Nephron progenitor cell (in vitro differentiated cells): ENCODE measurements around the gene ERICH2.

ENCODE experiments used
- DNase-seq: peaks from one replicate; pipeline ENCODE4 v3.0.0; 2021
- H3K27ac Mint-ChIP-seq: 2 replicates; pipeline ENCODE4 v1.8.0; 2021; ENCODE audit warnings: mild to moderate bottlenecking, moderate library complexity, mixed read lengths
- H3K27me3 Mint-ChIP-seq: 2 replicates; pipeline ENCODE4 v1.8.0; 2021; ENCODE audit warnings: mild to moderate bottlenecking, low read depth, mixed read lengths; ENCODE audit not compliant: poor library complexity
- H3K36me3 Mint-ChIP-seq: 2 replicates; pipeline ENCODE4 v1.8.0; 2021; ENCODE audit warnings: low read depth, mixed read lengths
- H3K4me1 Mint-ChIP-seq: 2 replicates; pipeline ENCODE4 v1.8.0; 2021; ENCODE audit warnings: mixed read lengths
- H3K4me3 Mint-ChIP-seq: 2 replicates; pipeline ENCODE4 v1.8.0; 2021; ENCODE audit warnings: mild to moderate bottlenecking, moderate library complexity, mixed read lengths
- H3K9me3 Mint-ChIP-seq: 2 replicates; pipeline ENCODE4 v1.8.0; 2021; ENCODE audit warnings: mild to moderate bottlenecking, moderate library complexity, mixed read lengths
- CTCF ChIP-seq: fragments of 200-600 bp; sonication (generic); IDR thresholded peaks from 2 replicates; pipeline ENCODE4 v1.5.0; 2021; ENCODE audit warnings: antibody characterized with exemption

The ERICH2 gene

GRCh38 chr2:170813611-170814532 is 43.7 kb downstream of the ERICH2 start:
- H3K27me3 Mint-ChIP-seq, result peaks cover 18% of the 10 kb centered on the region
- no peaks in the 10 kb centered on the region for H3K9me3 Mint-ChIP-seq
- H3K4me1 Mint-ChIP-seq, result peaks cover 58% of the 10 kb centered on the region
- H3K27ac Mint-ChIP-seq, result no peak overlapping the region
- DNase-seq, result peak; percentile 86
- no peak for TF ChIP-seq CTCF
- H3K36me3 Mint-ChIP-seq, result no peaks in the 10 kb centered on the region
- peak overlapping the region; percentile 88 for H3K4me3 Mint-ChIP-seq

- Mint-ChIP-seq H3K27me3 (peaks cover 18% of the 10 kb centered on the region), H3K36me3 (no peaks in the 10 kb centered on the region), H3K4me3 (peak overlapping the region; percentile 88), H3K27ac (no peak overlapping the region), H3K4me1 (peaks cover 59% of the 10 kb centered on the region), H3K9me3 (no peaks in the 10 kb centered on the region)
- peak; percentile 23 for DNase-seq
- TF ChIP-seq CTCF, result no peak
Observed at GRCh38 chr2:170814533-170815230, 44.5 kb downstream of the ERICH2 start.

GRCh38 chr2:170815311-170815710 is 45.1 kb downstream of the ERICH2 start:
- Mint-ChIP-seq H3K4me1 (peaks cover 63% of the 10 kb centered on the region), H3K27me3 (peaks cover 18% of the 10 kb centered on the region), H3K36me3 (no peaks in the 10 kb centered on the region), H3K4me3 (peak overlapping the region; percentile 88), H3K27ac (no peak overlapping the region), H3K9me3 (no peaks in the 10 kb centered on the region)
- no peak for TF ChIP-seq CTCF
- DNase-seq, result no peak

- Mint-ChIP-seq H3K9me3 (no peaks in the 10 kb centered on the region), H3K36me3 (no peaks in the 10 kb centered on the region), H3K27me3 (peaks cover 23% of the 10 kb centered on the region), H3K27ac (no peak overlapping the region), H3K4me1 (peaks cover 69% of the 10 kb centered on the region), H3K4me3 (peak overlapping the region; percentile 88)
- DNase-seq, result peak; percentile 89
- TF ChIP-seq CTCF, result peak; percentile 80
Observed at GRCh38 chr2:170815746-170816503, 45.7 kb downstream of the ERICH2 start.

GRCh38 chr2:170816504-170817092 is 46.4 kb downstream of the ERICH2 start, which contains the start of gene GAD1:
TSS of gene GAD1 (plus strand) at chr2:170816887. CDS start at chr2:170818592, 1,705 bp downstream.
- H3K36me3 Mint-ChIP-seq, result no peaks in the 10 kb centered on the region
- DNase-seq, result peak; percentile 79
- no peak for TF ChIP-seq CTCF
- peak within 1 kb of the TSS; percentile 88 for H3K4me3 Mint-ChIP-seq
- H3K9me3 Mint-ChIP-seq, result no peaks in the 10 kb centered on the region
- peaks cover 71% of the 10 kb centered on the region for H3K4me1 Mint-ChIP-seq
- peak within 1 kb of the TSS; percentile 77 for H3K27ac Mint-ChIP-seq
- peaks cover 28% of the 10 kb centered on the region for H3K27me3 Mint-ChIP-seq
